HS-5 (cell line): ENCODE results near the gene PITPNM1.
"Not testable (repeated sequence)": the region's sequence is repeated elsewhere in the genome, so short reads cannot be mapped to it uniquely, and the experiment has no call there.

Experiments used
- DNase-seq: peaks from one replicate; pipeline ENCODE4 v3.0.0-alpha.2; 2012; ENCODE audit warnings: low read depth

Gene PITPNM1

GRCh38 chr11:67466367-67466766 is 38.8 kb downstream of the PITPNM1 start:
- DNase-seq, result no peak

GRCh38 chr11:67465530-67465929 is 39.6 kb downstream of the PITPNM1 start:
- DNase-seq, result not testable (repeated sequence)

DNA sequence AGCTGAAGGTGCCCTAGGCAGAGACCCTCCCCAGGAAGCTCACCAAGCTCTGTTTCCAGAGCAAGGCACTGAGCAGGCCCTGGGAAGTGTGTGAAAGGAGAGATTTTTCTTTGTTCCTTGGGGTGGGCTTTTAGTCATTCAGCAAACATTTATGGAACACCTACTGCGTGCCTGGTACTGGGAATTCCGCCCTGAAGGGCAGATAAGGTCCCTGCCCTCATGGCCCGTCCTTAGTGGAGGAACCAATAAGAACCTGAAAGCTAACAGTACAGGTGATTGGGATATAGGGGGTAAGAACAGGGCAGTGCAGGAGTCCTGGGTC is 40.0 kb downstream of the PITPNM1 start:
- DNase-seq, result no peak

DNA sequence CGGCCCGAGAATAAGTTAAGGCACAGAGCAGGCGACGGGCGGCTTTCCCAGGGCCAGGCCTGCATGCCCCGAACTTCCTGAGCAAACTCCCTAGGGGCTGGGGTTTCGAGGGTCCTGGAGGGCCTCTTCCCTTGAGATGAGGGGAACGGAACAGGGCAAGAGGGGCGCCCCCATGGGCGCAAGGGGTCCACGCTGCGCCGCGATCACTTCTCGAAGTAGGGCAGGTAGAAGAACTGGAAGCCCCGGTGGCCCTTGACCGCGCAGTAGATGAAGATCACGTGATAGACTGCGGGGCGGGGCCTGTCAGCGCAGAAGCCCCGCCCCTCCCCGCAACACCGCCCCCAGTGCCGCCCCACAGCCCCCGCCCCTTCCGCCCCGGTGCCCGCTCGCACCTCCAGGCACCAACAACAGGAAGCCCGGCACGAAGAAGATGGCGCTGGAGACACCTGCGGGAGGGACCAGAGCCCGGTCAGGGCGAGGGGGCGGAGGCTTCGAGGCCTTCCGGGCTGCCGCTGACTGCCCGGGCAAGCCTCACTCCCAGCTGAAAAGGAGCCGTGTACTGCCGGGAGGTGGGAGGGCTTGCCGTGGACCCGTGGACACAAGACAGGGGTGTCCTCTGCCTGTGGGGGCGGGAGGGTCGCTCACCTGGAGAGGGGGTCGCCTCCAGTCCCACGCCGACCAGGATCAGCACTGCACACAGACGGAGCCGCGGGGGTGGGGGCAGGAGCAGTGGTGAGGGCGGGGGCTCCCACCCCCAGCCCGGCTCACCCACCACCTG is 40.6 kb downstream of the PITPNM1 start:
- DNase-seq, result no peak

DNA sequence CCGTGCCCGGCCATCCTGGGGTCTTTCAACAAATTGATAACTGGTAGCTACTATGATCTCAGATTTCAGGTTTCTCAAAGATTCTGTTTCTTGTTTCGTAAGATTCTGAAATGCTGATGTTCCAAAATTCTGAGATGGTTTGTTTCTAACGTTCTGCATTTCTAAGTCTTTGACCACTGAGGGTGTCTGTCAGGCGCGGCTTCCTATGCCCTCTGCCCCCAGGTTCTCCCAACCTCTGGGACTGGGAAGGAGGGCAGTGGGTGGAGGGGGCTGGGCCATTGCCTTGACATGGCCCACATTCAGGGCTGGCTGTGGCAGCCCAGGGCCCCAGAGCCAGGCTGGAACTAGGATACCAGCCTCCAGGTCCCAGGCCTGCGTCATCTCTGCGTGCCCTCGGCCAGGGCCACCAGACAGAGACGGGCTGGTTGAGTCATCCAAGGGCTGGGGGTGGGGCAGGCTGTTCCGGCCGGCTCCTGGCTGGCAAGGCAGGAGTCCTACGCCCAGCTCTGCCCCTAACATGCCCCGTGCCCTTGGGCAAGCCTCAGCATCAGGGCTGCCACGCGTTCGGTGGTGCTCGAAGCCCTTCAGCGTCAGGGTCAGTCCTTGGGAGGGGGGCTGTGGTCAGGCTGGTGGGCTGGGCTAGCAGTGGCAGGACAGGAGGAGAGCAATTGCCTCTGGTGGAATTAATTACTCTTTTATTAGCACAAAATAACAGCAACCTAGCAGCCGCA is 41.3 kb downstream of the PITPNM1 start:
- DNase-seq, result no peak

- DNase-seq, result no peak
These were observed 42.0 kb downstream of the PITPNM1 start for GRCh38 chr11:67463186-67463585.

DNA sequence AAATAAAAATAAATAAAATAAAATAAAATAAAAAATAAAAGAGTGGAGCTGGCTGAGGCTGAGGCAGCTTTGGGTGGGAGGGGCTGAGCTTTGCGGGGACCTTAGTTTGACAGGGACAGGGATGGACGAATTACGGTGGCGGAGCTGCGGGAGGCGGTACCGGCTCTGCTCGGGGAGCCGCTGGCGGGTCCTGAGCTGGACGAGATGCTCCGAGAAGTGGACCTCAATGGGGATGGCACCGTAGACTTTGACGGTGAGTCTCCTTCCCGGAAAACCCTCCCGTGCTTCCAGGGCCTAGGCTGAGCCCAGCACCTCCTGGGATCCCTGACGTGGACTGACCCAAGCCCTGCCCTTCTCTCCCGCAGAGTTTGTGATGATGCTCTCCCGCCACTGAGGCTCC is 46.9 kb downstream of the PITPNM1 start:
- no peak for DNase-seq

DNA sequence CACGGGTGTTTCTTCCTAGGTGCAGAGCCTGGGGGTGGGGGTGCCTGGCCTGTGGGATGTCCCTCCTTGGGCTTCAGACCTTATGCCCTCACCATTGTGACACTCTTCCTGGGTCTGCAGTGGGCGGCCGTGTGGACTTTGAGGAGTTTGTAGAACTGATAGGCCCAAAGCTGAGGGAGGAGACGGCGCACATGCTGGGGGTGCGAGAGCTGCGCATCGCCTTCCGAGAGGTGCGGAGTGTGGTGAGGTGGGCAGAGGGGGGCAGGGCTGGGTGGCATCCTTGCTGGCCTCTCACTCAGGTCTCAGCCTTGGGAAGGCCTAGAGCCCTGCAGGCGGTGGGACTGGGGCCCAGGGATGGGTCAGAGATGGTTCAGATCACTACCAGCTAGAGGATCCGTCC is 47.7 kb downstream of the PITPNM1 start:
- no peak for DNase-seq

GRCh38 chr11:67456068-67456705 is 49.0 kb downstream of the PITPNM1 start:
- no peak for DNase-seq

GRCh38 chr11:67455054-67455453 is 50.1 kb downstream of the PITPNM1 start, which contains the start of gene CABP4:
Gene CABP4, plus strand, starts transcription at chr11:67455354. Its CDS starts 70 bp downstream, at chr11:67455424.
- DNase-seq, result no peak

DNA sequence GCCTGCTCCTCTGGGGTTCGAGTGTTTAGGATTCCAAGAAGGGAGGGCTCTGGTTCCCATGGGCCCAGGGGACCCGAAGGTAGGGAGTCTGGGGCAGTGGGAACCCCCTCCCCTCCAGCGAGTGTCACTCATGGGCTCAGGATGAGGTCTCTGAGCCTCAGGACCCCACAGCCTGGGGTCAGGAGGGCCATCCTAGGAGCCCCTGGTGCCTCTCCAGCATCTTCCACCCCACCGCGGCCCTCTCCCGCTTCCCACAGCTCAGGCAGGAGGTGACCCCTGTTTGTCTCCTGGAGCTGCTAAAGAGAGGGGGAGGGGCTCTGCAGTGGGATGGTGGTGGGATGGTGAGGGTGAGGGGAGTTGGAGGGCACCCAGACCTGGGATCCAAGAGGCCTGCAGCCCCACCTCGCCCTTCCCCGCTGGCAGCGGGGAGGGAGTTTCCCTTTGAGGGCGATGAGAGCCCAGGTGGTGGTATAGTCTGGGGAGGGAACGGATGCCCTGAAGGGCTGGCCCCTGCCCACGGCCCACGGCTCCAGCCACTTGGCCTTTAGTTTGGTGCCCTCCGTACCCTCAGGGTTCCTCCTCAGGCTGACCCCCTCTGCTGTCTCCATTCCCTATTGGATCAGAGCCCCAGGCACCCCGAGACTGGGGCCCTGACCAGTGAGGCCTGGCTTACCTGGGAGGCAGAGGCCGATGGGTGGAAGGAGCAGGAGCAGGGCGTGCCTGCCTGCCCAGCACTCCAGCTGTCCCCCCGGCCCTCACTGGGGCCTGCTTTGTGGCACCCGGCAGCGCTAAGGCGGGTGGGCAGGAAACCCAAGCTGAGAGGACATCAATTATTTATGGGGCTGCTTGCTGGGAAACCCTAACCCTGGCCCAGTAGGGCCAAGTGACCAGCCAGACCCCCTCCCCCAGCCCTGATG is 51.1 kb downstream of the PITPNM1 start:
- no peak for DNase-seq

GRCh38 chr11:67452141-67452952 is 52.8 kb downstream of the PITPNM1 start, which contains the start of gene GPR152:
Gene GPR152, minus strand, starts transcription at chr11:67452729. Its CDS starts 5 bp downstream, at chr11:67452724.
- no peak for DNase-seq

DNA sequence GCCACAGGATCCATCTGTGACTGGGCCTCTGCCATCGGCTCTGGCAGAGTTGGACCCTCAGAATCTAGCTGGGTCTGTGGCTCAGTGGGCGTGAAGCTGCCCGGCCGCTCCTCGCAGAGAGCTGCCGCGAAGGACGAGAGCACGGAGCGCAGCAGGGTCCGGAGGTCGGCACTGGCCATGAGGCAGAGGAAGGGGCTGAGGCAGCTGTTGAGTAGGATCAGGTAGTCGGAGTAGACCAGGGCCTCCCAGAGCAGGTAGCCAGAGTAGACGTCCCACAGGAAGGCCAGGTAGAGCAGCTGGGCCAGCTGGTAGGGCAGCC is 53.5 kb downstream of the PITPNM1 start:
- DNase-seq, result no peak

GRCh38 chr11:67450796-67451657 is 54.1 kb downstream of the PITPNM1 start:
- no peak for DNase-seq

DNA sequence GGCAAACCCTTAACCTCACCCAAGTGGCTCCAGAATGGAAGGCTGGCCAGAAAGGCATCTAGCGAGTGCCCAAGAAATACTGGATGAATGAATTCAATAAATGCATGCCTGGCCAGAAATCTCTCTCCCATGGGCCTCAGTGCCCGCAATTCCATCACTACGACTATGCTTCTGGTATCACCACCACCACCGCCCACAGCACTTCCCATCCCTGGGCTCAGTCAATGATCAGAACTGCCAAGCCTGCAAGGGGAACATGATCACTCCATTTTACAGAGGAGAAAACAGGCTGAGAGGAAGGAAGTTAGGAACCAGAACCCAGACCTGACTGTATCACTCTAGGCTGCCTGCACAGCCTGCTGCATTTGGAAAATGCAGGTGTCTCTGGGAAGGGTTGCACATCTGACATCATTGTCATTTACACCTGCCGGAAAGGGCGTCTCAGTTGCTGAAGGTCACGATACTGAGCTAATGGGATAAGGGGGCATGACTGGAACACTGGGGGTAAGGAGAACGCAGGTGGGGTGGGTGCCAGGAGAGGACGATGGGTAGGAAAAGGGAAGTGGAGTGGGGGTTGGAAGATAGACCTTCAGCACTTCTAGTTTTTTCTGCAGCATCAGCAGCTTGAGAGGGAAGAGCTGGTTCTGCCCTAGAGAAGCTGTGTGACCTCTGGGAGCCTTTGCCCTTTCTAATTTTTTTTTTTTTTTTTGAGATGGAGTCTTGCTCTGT is 55.9 kb downstream of the PITPNM1 start:
- DNase-seq, result no peak

GRCh38 chr11:67448220-67448609 is 56.9 kb downstream of the PITPNM1 start:
- no peak for DNase-seq

DNA sequence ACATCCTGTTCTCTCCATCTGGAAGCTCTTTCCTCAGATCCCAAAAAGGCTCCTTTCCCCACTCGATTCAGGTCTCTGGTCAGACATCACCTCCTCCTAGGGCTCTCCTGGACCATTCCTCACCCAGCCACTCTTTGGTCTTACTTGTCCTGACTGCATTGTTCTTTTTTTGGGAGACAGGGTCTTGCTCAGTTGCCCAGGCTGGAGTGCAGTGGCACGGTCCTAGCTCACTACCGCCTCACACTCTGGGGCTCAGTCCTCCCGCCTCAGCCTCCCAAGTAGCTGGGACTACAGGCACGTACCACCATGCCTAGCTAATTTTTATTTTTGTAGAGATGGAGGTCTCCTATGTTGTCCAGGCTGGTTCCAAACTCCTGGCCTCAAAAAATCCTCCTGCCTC is 59.6 kb downstream of the PITPNM1 start:
- DNase-seq, result no peak

DNA sequence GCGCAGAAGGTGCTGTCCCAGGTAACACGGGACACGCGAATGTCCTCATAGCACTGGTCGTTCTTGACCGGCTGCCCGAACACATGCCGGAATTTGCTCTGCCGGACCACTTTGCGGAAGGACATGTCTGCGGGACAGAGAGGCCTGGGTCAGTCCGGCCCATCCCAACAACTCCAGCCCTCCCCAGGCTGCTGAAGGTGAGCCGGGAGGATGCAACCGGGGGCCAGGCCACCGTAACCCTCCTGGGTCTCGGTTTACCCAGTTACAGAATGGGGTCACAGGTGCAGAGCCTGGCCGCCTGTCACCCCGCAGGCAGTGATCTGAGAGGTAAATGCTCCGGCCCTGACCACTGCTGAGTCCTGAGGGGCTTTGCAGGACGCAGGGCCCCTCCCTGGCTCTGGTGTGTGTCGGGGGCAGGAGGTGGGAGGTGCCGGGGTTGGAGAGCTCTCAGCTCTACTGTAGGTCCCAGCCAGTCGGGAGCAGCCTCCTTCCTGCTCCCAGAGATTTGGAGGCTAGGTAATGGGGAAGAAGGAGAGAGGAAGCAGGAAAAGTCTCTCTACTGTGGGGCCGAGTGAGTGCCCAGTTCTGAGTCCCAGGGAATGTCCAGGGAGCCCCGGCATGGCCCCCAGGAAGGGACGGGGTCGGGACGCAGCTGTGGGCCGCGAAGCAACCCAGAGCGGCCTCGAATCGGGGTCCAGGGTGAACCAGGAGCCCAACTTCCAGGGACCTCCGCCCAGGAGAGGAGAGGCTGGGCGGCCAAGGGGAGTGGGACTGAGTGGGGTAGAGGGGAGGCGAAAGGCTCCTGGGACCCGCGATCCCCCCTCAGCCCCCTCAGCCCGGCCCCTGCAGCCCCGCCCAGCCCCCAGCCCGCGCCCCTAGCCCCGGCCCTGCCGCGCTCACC is 62.4 kb downstream of the PITPNM1 start:
- DNase-seq, result no peak
